Nephron progenitor cell (in vitro differentiated cells): ENCODE measurements around the gene MFF.
"Not testable (repeated sequence)": the region's sequence is repeated elsewhere in the genome, so short reads cannot be mapped to it uniquely, and the experiment has no call there.

Experiments used
- DNase-seq: peaks from one replicate; pipeline ENCODE4 v3.0.0; 2021
- H3K27ac Mint-ChIP-seq: 2 replicates; pipeline ENCODE4 v1.8.0; 2021; ENCODE audit warnings: mild to moderate bottlenecking, moderate library complexity, mixed read lengths
- H3K27me3 Mint-ChIP-seq: 2 replicates; pipeline ENCODE4 v1.8.0; 2021; ENCODE audit warnings: mild to moderate bottlenecking, low read depth, mixed read lengths; ENCODE audit not compliant: poor library complexity
- H3K36me3 Mint-ChIP-seq: 2 replicates; pipeline ENCODE4 v1.8.0; 2021; ENCODE audit warnings: low read depth, mixed read lengths
- H3K4me1 Mint-ChIP-seq: 2 replicates; pipeline ENCODE4 v1.8.0; 2021; ENCODE audit warnings: mixed read lengths
- H3K4me3 Mint-ChIP-seq: 2 replicates; pipeline ENCODE4 v1.8.0; 2021; ENCODE audit warnings: mild to moderate bottlenecking, moderate library complexity, mixed read lengths
- H3K9me3 Mint-ChIP-seq: 2 replicates; pipeline ENCODE4 v1.8.0; 2021; ENCODE audit warnings: mild to moderate bottlenecking, moderate library complexity, mixed read lengths
- CTCF ChIP-seq: fragments of 200-600 bp; sonication (generic); IDR thresholded peaks from 2 replicates; pipeline ENCODE4 v1.5.0; 2021; ENCODE audit warnings: antibody characterized with exemption

MFF gene

GRCh38 chr2:227348324-227348723, 23.3 kb downstream of the MFF start:
- Mint-ChIP-seq H3K36me3 (peaks cover 29% of the 10 kb centered on the region), H3K4me3 (no peak overlapping the region), H3K27ac (no peak overlapping the region), H3K9me3 (no peaks in the 10 kb centered on the region), H3K4me1 (peaks cover 13% of the 10 kb centered on the region), H3K27me3 (no peaks in the 10 kb centered on the region)
- no peak for TF ChIP-seq CTCF
- DNase-seq = no peak

- peaks cover 29% of the 10 kb centered on the region for H3K36me3 Mint-ChIP-seq
- H3K9me3 Mint-ChIP-seq = no peaks in the 10 kb centered on the region
- peaks cover 13% of the 10 kb centered on the region for H3K4me1 Mint-ChIP-seq
- no peak overlapping the region for H3K4me3 Mint-ChIP-seq
- no peak for TF ChIP-seq CTCF
- H3K27ac Mint-ChIP-seq = no peak overlapping the region
- no peak for DNase-seq
- H3K27me3 Mint-ChIP-seq = no peaks in the 10 kb centered on the region
Measured at GRCh38 chr2:227349989-227350612, 25.1 kb downstream of the MFF start.

GRCh38 chr2:227351639-227352038, 26.6 kb downstream of the MFF start:
- no peak for DNase-seq
- Mint-ChIP-seq H3K36me3 (peaks cover 40% of the 10 kb centered on the region), H3K9me3 (no peaks in the 10 kb centered on the region), H3K27ac (no peak overlapping the region), H3K27me3 (no peaks in the 10 kb centered on the region), H3K4me1 (peaks cover 13% of the 10 kb centered on the region), H3K4me3 (no peak overlapping the region)
- TF ChIP-seq CTCF = no peak

- Mint-ChIP-seq H3K27me3 (no peaks in the 10 kb centered on the region), H3K4me1 (no peaks in the 10 kb centered on the region), H3K9me3 (no peaks in the 10 kb centered on the region), H3K27ac (peak overlapping the region; percentile 69), H3K4me3 (no peak overlapping the region), H3K36me3 (peaks cover 46% of the 10 kb centered on the region)
- TF ChIP-seq CTCF = no peak
- no peak for DNase-seq
Measured at GRCh38 chr2:227360351-227360750, 35.3 kb downstream of the MFF start.

GRCh38 chr2:227363756-227364155, 38.7 kb downstream of the MFF start:
- no peak overlapping the region for H3K4me3 Mint-ChIP-seq
- no peaks in the 10 kb centered on the region for H3K27me3 Mint-ChIP-seq
- H3K9me3 Mint-ChIP-seq = no peaks in the 10 kb centered on the region
- H3K36me3 Mint-ChIP-seq = peaks cover 21% of the 10 kb centered on the region
- TF ChIP-seq CTCF = no peak
- DNase-seq = no peak
- no peaks in the 10 kb centered on the region for H3K4me1 Mint-ChIP-seq
- no peak overlapping the region for H3K27ac Mint-ChIP-seq

GRCh38 chr2:227364585-227365263, 39.7 kb downstream of the MFF start:
- H3K9me3 Mint-ChIP-seq, DNase-seq, H3K27ac Mint-ChIP-seq, H3K4me3 Mint-ChIP-seq, H3K4me1 Mint-ChIP-seq, H3K27me3 Mint-ChIP-seq: not testable (repeated sequence)
- H3K36me3 Mint-ChIP-seq = peaks cover 12% of the 10 kb centered on the region
